HG03558 (cell line): Measurements from ENCODE around the gene GPC1.

ENCODE experiments used
- ATAC-seq: cut with Tn5 transposase; IDR thresholded peaks from one replicate; pipeline ENCODE4 v1.9.1; 2021; ENCODE audit warnings: moderate number of reproducible peaks; ENCODE audit not compliant: unreplicated experiment; ENCODE audit errors: extremely low read depth

Gene GPC1

GRCh38 chr2:240508832-240509545 lies 73.5 kb downstream of the GPC1 start:
- no peak for ATAC-seq

- ATAC-seq = no peak
Measured at GRCh38 chr2:240509667-240510512, 74.4 kb downstream of the GPC1 start.

GRCh38 chr2:240510513-240511210 lies 75.2 kb downstream of the GPC1 start:
- ATAC-seq = no peak

- no peak for ATAC-seq
Measured at GRCh38 chr2:240511351-240512108, 76.1 kb downstream of the GPC1 start.

- no peak for ATAC-seq
Measured at GRCh38 chr2:240512109-240512485, 76.6 kb downstream of the GPC1 start.

GRCh38 chr2:240512666-240513535 lies 77.4 kb downstream of the GPC1 start:
- ATAC-seq = no peak

GRCh38 chr2:240513549-240514287 lies 78.3 kb downstream of the GPC1 start:
- ATAC-seq = peak; percentile 85

GRCh38 chr2:240514631-240515030 lies 79.2 kb downstream of the GPC1 start:
- ATAC-seq = no peak

GRCh38 chr2:240517342-240517741 lies 81.9 kb downstream of the GPC1 start:
- ATAC-seq = no peak
